Thoracic aorta (tissue), 2 donors: ENCODE measurements around the gene PDE6B. TPM values are rescaled to one million over a fixed set of nuclear protein-coding genes. Genes with fewer than 3 reads are reported as not detected.

Source experiments
- total RNA-seq, 2 donors: library from RNA; depleted of rRNA; stranded (reverse); fragments of >200 nt; gene quantifications; one replicate each; pipeline versions ENCODE4 v1.1.0 to v1.2.3, GENCODE V29; 2016

Gene PDE6B
- total RNA-seq, 2 donors from 2014 or later = 1.8 to 3.6 TPM

Other genes with a start within 250 kb of the PDE6B start
- 10 to 100 TPM; 12.2 to 45.5 TPM for gene ZNF721, start 126.4 kb upstream of the PDE6B start, total RNA-seq
- 10 to 100 TPM; 46.6 to 74.3 TPM for gene PIGG, start 126.4 kb upstream of the PDE6B start, total RNA-seq
- gene TMEM271, start 49.3 kb upstream of the PDE6B start, total RNA-seq = not detected
- gene ATP5ME, start 48.7 kb downstream of the PDE6B start, total RNA-seq = 10 to 100 TPM; 21.0 to 51.6 TPM
- 1 to 10 TPM; 3.8 to 4.9 TPM for gene MYL5, start 49.0 kb downstream of the PDE6B start, total RNA-seq
- 10 to 100 TPM in 1 of 2 donors, 1 to 10 TPM in 1; 9.1 to 26.0 TPM for gene SLC49A3, start 63.6 kb downstream of the PDE6B start, total RNA-seq
- 10 to 100 TPM; 50.4 to 83.2 TPM for gene PCGF3, start 80.3 kb downstream of the PDE6B start, total RNA-seq
- gene CPLX1, start 200.6 kb downstream of the PDE6B start, total RNA-seq = 1 to 10 TPM in 1 of 2 donors, under 1 TPM in 1; 0.85 to 1.2 TPM